Adipocyte (in vitro differentiated cells): ENCODE data around the gene RAB11FIP4.

ENCODE experiments used
- DNase-seq: peaks from one replicate; pipeline ENCODE4 v3.0.0-alpha.2; 2015; ENCODE audit warnings: low read depth
- H3K27me3 ChIP-seq: replicated peaks from 2 replicates; pipeline ENCODE4 v1.7.0; 2013; ENCODE audit warnings: mild to moderate bottlenecking, low read length, moderate library complexity; ENCODE audit not compliant: control insufficient read depth, insufficient read depth
- H3K36me3 ChIP-seq: 2 replicates; pipeline ENCODE4 v1.7.0; 2013; ENCODE audit warnings: low read length, mild to moderate bottlenecking, moderate library complexity; ENCODE audit not compliant: control insufficient read depth, insufficient read depth, severe bottlenecking
- H3K4me1 ChIP-seq: 2 replicates; pipeline ENCODE4 v1.7.0; 2013; ENCODE audit warnings: mild to moderate bottlenecking, low read length, moderate library complexity; ENCODE audit not compliant: control insufficient read depth, insufficient read depth
- H3K4me3 ChIP-seq: 2 replicates; pipeline ENCODE4 v1.7.0; 2013; ENCODE audit warnings: mild to moderate bottlenecking, low read length, moderate library complexity
- H3K9ac ChIP-seq: 2 replicates; pipeline ENCODE4 v1.7.0; 2013; ENCODE audit warnings: mild to moderate bottlenecking, low read length, moderate library complexity
- H3K9me3 ChIP-seq: 2 replicates; pipeline ENCODE4 v1.7.0; 2013; ENCODE audit warnings: mild to moderate bottlenecking, low read length, moderate library complexity; ENCODE audit not compliant: control insufficient read depth

RAB11FIP4 gene

GRCh38 chr17:31398381-31399311, 7.2 kb downstream of the RAB11FIP4 start:
- Histone ChIP-seq H3K4me1 (no peaks in the 10 kb centered on the region), H3K9ac (no peak overlapping the region), H3K9me3 (no peaks in the 10 kb centered on the region), H3K4me3 (no peak overlapping the region), H3K27me3 (peaks cover 29% of the 10 kb centered on the region), H3K36me3 (no peaks in the 10 kb centered on the region)
- DNase-seq, result no peak

GRCh38 chr17:31400481-31400950, 9.0 kb downstream of the RAB11FIP4 start:
- Histone ChIP-seq H3K36me3 (no peaks in the 10 kb centered on the region), H3K4me3 (no peak overlapping the region), H3K9me3 (no peaks in the 10 kb centered on the region), H3K9ac (no peak overlapping the region), H3K4me1 (no peaks in the 10 kb centered on the region), H3K27me3 (peaks cover 31% of the 10 kb centered on the region)
- DNase-seq, result no peak

- no peak for DNase-seq
- no peak overlapping the region for H3K9ac ChIP-seq
- H3K9me3 ChIP-seq, result no peaks in the 10 kb centered on the region
- H3K4me3 ChIP-seq, result no peak overlapping the region
- peaks cover 38% of the 10 kb centered on the region for H3K27me3 ChIP-seq
- H3K4me1 ChIP-seq, result no peaks in the 10 kb centered on the region
- H3K36me3 ChIP-seq, result no peaks in the 10 kb centered on the region
These were observed 10.2 kb downstream of the RAB11FIP4 start for GRCh38 chr17:31401456-31402254.

- Histone ChIP-seq H3K36me3 (no peaks in the 10 kb centered on the region), H3K4me3 (no peak overlapping the region), H3K9me3 (no peaks in the 10 kb centered on the region), H3K9ac (no peak overlapping the region), H3K4me1 (no peaks in the 10 kb centered on the region), H3K27me3 (peaks cover 48% of the 10 kb centered on the region)
- DNase-seq, result no peak
These were observed 12.8 kb downstream of the RAB11FIP4 start for GRCh38 chr17:31404028-31404949.

- Histone ChIP-seq H3K9me3 (no peaks in the 10 kb centered on the region), H3K4me1 (no peaks in the 10 kb centered on the region), H3K4me3 (no peak overlapping the region), H3K9ac (no peak overlapping the region), H3K27me3 (peaks cover 38% of the 10 kb centered on the region), H3K36me3 (no peaks in the 10 kb centered on the region)
- DNase-seq, result no peak
These were observed 14.5 kb downstream of the RAB11FIP4 start for GRCh38 chr17:31405890-31406371.

GRCh38 chr17:31408586-31408985, 17.1 kb downstream of the RAB11FIP4 start:
- no peaks in the 10 kb centered on the region for H3K9me3 ChIP-seq
- DNase-seq, result no peak

GRCh38 chr17:31411707-31412285, 20.3 kb downstream of the RAB11FIP4 start:
- no peak overlapping the region for H3K9ac ChIP-seq
- H3K36me3 ChIP-seq, result no peaks in the 10 kb centered on the region
- peaks cover 14% of the 10 kb centered on the region for H3K4me1 ChIP-seq
- no peak for DNase-seq
- H3K27me3 ChIP-seq, result peaks cover 26% of the 10 kb centered on the region
- no peaks in the 10 kb centered on the region for H3K9me3 ChIP-seq
- H3K4me3 ChIP-seq, result no peak overlapping the region

More at GRCh38 chr17:31408586-31408985, 17.1 kb downstream of the RAB11FIP4 start:
- Histone ChIP-seq H3K36me3 (no peaks in the 10 kb centered on the region), H3K4me1 (peaks cover 3% of the 10 kb centered on the region), H3K27me3 (peaks cover 39% of the 10 kb centered on the region), H3K9ac (no peak overlapping the region), H3K4me3 (no peak overlapping the region)

GRCh38 chr17:31412511-31412910, 21.0 kb downstream of the RAB11FIP4 start:
- Histone ChIP-seq H3K27me3 (peaks cover 22% of the 10 kb centered on the region), H3K4me1 (peaks cover 14% of the 10 kb centered on the region), H3K9me3 (no peaks in the 10 kb centered on the region), H3K9ac (no peak overlapping the region), H3K4me3 (no peak overlapping the region), H3K36me3 (no peaks in the 10 kb centered on the region)
- no peak for DNase-seq

GRCh38 chr17:31413081-31413799, 21.8 kb downstream of the RAB11FIP4 start:
- H3K4me3 ChIP-seq, result no peak overlapping the region
- no peak overlapping the region for H3K9ac ChIP-seq
- peaks cover 14% of the 10 kb centered on the region for H3K4me1 ChIP-seq
- DNase-seq, result no peak
- H3K9me3 ChIP-seq, result no peaks in the 10 kb centered on the region
- H3K36me3 ChIP-seq, result no peaks in the 10 kb centered on the region
- peaks cover 22% of the 10 kb centered on the region for H3K27me3 ChIP-seq
